Vagina (tissue), 2 donors: ENCODE data around the gene NIPA2.

ENCODE experiments used
- CTCF ChIP-seq, 3 experiments: fragments of 450-650 bp in 2 of 3; fragments of 200-600 bp in 1 of 3; sonication (generic) in 1 of 3; IDR thresholded peaks; one replicate each; pipeline ENCODE4 v1.5.1; 2017 to 2019; ENCODE audit warnings: antibody characterized with exemption in 3 of 3, mild to moderate bottlenecking in 2 of 3, moderate library complexity in 2 of 3
- POLR2A ChIP-seq, 2 donors: fragments of 450-650 bp; IDR thresholded peaks; one replicate each; pipeline ENCODE4 v1.6.1; 2017; ENCODE audit warnings: antibody characterized with exemption in 2 of 2, mild to moderate bottlenecking in 2 of 2, moderate library complexity in 2 of 2
- POLR2AphosphoS5 ChIP-seq, 2 donors: sonication (generic); formaldehyde crosslinking; IDR thresholded peaks; one replicate each; pipeline ENCODE4 v1.9.0; 2017; ENCODE audit warnings: antibody characterized with exemption in 2 of 2, mild to moderate bottlenecking in 2 of 2, low read depth in 1 of 2; ENCODE audit not compliant: insufficient read depth in 1 of 2

GRCh38 chr15:22808240-22808639, 30.2 kb upstream of the NIPA2 start:
- TF ChIP-seq POLR2A (IDR thresholded peaks at IDR 0.05) (no peak), CTCF (IDR thresholded peaks at IDR 0.05) (no peak), POLR2AphosphoS5 (IDR thresholded peaks at IDR 0.05; ENCODE audit: insufficient read depth in 1 of 2, low read depth in 1 of 2) (no peak)
